Vagina (tissue), 2 donors: Measurements from ENCODE around the gene CPA1.

ENCODE experiments used
- POLR2A ChIP-seq, 2 donors: fragments of 450-650 bp; IDR thresholded peaks; one replicate each; pipeline ENCODE4 v1.6.1; 2017; ENCODE audit warnings: antibody characterized with exemption in 2 of 2, mild to moderate bottlenecking in 2 of 2, moderate library complexity in 2 of 2
- POLR2AphosphoS5 ChIP-seq, 2 donors: sonication (generic); formaldehyde crosslinking; IDR thresholded peaks; one replicate each; pipeline ENCODE4 v1.9.0; 2017; ENCODE audit warnings: antibody characterized with exemption in 2 of 2, mild to moderate bottlenecking in 2 of 2, low read depth in 1 of 2; ENCODE audit not compliant: insufficient read depth in 1 of 2
- TF ChIP-seq, protein P1 (sequence below), 3 experiments: fragments of 450-650 bp in 2 of 3; fragments of 200-600 bp in 1 of 3; sonication (generic) in 1 of 3; IDR thresholded peaks; one replicate each; pipeline ENCODE4 v1.5.1; 2017 to 2019; ENCODE audit warnings: antibody characterized with exemption in 3 of 3, mild to moderate bottlenecking in 2 of 3, moderate library complexity in 2 of 3

DNA sequence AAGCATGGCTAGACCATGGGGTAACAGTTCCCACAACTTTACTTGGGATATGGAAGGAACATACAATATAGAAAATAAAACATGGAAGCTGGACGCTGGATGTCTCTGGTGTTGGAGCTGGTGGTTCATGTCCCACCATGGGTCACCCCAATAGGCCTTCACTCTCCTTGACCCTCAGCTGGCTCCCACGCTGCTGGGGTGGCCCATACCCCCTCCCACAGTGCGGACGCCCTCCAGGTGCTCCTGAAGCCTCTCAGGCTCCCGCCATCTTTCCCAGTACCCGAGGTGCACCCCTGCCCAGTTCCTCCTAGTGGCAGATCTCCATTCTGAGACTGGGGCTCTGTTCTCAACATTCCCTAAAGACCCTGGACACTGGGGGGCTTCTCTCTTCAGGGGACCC lies 5.8 kb upstream of the CPA1 start:
- TF ChIP-seq, protein P1, sequence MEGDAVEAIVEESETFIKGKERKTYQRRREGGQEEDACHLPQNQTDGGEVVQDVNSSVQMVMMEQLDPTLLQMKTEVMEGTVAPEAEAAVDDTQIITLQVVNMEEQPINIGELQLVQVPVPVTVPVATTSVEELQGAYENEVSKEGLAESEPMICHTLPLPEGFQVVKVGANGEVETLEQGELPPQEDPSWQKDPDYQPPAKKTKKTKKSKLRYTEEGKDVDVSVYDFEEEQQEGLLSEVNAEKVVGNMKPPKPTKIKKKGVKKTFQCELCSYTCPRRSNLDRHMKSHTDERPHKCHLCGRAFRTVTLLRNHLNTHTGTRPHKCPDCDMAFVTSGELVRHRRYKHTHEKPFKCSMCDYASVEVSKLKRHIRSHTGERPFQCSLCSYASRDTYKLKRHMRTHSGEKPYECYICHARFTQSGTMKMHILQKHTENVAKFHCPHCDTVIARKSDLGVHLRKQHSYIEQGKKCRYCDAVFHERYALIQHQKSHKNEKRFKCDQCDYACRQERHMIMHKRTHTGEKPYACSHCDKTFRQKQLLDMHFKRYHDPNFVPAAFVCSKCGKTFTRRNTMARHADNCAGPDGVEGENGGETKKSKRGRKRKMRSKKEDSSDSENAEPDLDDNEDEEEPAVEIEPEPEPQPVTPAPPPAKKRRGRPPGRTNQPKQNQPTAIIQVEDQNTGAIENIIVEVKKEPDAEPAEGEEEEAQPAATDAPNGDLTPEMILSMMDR (IDR thresholded peaks at IDR 0.05) = no peak
- TF ChIP-seq POLR2A (IDR thresholded peaks at IDR 0.05) (no peak), POLR2AphosphoS5 (IDR thresholded peaks at IDR 0.05; ENCODE audit: insufficient read depth in 1 of 2, low read depth in 1 of 2) (no peak)
